HCT116 (cell line): ENCODE results near the gene ADARB1. TPM values are rescaled to one million over a fixed set of nuclear protein-coding genes. Genes with fewer than 3 reads are reported as not detected.

Experiments
- ATAC-seq: fragments of 200-7000 bp; cut with Tn5 transposase; 2 replicates; pipeline ENCODE4 v1.9.1; 2020; ENCODE audit warnings: mild to moderate bottlenecking, moderate library complexity
- BruUV-seq: library from RNA; stranded (reverse); fragments of 400-500 nt; replicated peaks from 2 replicates; lab custom pipeline; 2021; lab: Mats Ljungman, UMichigan
- CTCF ChIA-PET: fragments of 300-600 bp; sonication (Branson Sonifier 250); formaldehyde crosslinking; loops from one replicate; lab custom pipeline; 2021; ENCODE audit warnings: antibody characterized with exemption; lab: Charles Lee
- POLR2A ChIA-PET: fragments of 300-600, 350-600 bp; sonication (Branson Sonifier 250); formaldehyde crosslinking; loops from one replicate; lab custom pipeline; 2021; ENCODE audit warnings: antibody characterized with exemption; lab: Charles Lee
- RAD21 ChIA-PET, 2 experiments: fragments of 300-600 bp; sonication (Branson Sonifier 250); formaldehyde crosslinking; loops; one replicate each; lab custom pipeline; 2023; ENCODE audit warnings: low total read pairs in 2 of 2; ENCODE audit not compliant: uncharacterized antibody in 2 of 2, unreplicated experiment in 2 of 2, low non-redundant PET in 1 of 2; lab: Charles Lee
- DNase-seq: peaks from one replicate; pipeline ENCODE4 v3.0.0-alpha.2; 2010; ENCODE audit warnings: low read depth, low spot score
- H2AFZ ChIP-seq: fragments of 200-600 bp; shearing (Covaris generic), sonication (generic); 2 replicates; pipeline ENCODE4 v1.6.1; 2017; ENCODE audit warnings: low read depth, mixed run types, mixed read lengths, antibody characterized with exemption, low read length; ENCODE audit not compliant: poor library complexity, severe bottlenecking
- H3K27ac ChIP-seq: 2 replicates; pipeline ENCODE4 v1.5.1; 2012; ENCODE audit warnings: low read depth, low read length
- H3K27me3 ChIP-seq: fragments of 200-600 bp; sonication (generic); 2 replicates; pipeline ENCODE4 v1.6.1; 2016; ENCODE audit warnings: mixed run types, low read length, mixed read lengths; ENCODE audit not compliant: insufficient read depth
- H3K36me3 ChIP-seq, 2 experiments: fragments of 200-500 bp in 1 of 2; fragments of 200-600 bp in 1 of 2; sonication (Bioruptor generic) in 1 of 2; sonication (generic) in 1 of 2; 2 replicates each; pipeline versions ENCODE4 v1.5.1 to v1.6.1; 2014 to 2016; ENCODE audit warnings: low read length in 2 of 2, inconsistent platforms in 1 of 2, mixed read lengths in 1 of 2, mixed run types in 1 of 2; ENCODE audit not compliant: insufficient read depth in 2 of 2, control insufficient read depth in 1 of 2
- H3K4me1 ChIP-seq, 2 experiments: fragments of 200-600 bp in 1 of 2; sonication (generic) in 1 of 2; 2 replicates each; pipeline versions ENCODE4 v1.5.1 to v1.6.1; 2012 to 2017; ENCODE audit warnings: low read length in 2 of 2, inconsistent platforms in 1 of 2, mild to moderate bottlenecking in 1 of 2, mixed read lengths in 1 of 2, mixed run types in 1 of 2, moderate library complexity in 1 of 2; ENCODE audit not compliant: insufficient read depth in 2 of 2, control insufficient read depth in 1 of 2
- H3K4me2 ChIP-seq: fragments of 200-600 bp; sonication (generic); 2 replicates; pipeline ENCODE4 v1.6.1; 2017; ENCODE audit warnings: mixed run types, low read length, mixed read lengths
- H3K4me3 ChIP-seq, 2 experiments: fragments of 200-600 bp in 1 of 2; sonication (generic) in 1 of 2; replicated peaks in 1 of 2; 2 replicates each; pipeline ENCODE4 v1.5.1; 2011 to 2016; ENCODE audit warnings: low read length in 2 of 2, control low read depth in 1 of 2, low read depth in 1 of 2, mild to moderate bottlenecking in 1 of 2, mixed read lengths in 1 of 2, mixed run types in 1 of 2
- H3K79me2 ChIP-seq: fragments of 200-600 bp; sonication (generic); 2 replicates; pipeline ENCODE4 v1.6.1; 2017; ENCODE audit warnings: mild to moderate bottlenecking, mixed run types, low read length, moderate library complexity, mixed read lengths; ENCODE audit not compliant: insufficient read depth
- H3K9ac ChIP-seq: fragments of 200-600 bp; sonication (generic); 2 replicates; pipeline ENCODE4 v1.6.1; 2016; ENCODE audit warnings: low read length, mixed read lengths
- H3K9me2 ChIP-seq: fragments of 200-600 bp; sonication (generic), shearing (Covaris generic); 2 replicates; pipeline ENCODE4 v1.6.1; 2017; ENCODE audit warnings: mixed run types, mild to moderate bottlenecking, moderate library complexity; ENCODE audit not compliant: insufficient read depth
- H3K9me3 ChIP-seq, 2 experiments: fragments of 200-500 bp in 1 of 2; fragments of 200-600 bp in 1 of 2; sonication (Bioruptor generic) in 1 of 2; sonication (generic) in 1 of 2; 2 replicates each; pipeline ENCODE4 v1.6.1; 2014 to 2017; ENCODE audit warnings: low read length in 2 of 2, mixed read lengths in 2 of 2, inconsistent platforms in 1 of 2, low read depth in 1 of 2, mild to moderate bottlenecking in 1 of 2, mixed run types in 1 of 2, moderate library complexity in 1 of 2; ENCODE audit not compliant: control insufficient read depth in 1 of 2, insufficient read depth in 1 of 2
- H4K20me1 ChIP-seq: fragments of 200-600 bp; sonication (generic), shearing (Covaris generic); 2 replicates; pipeline ENCODE4 v1.6.1; 2017; ENCODE audit warnings: mixed run types, mild to moderate bottlenecking, moderate library complexity; ENCODE audit not compliant: insufficient read depth
- CBX3 ChIP-seq: IDR thresholded peaks from 2 replicates; pipeline ENCODE4 v1.6.1; 2012; ENCODE audit warnings: low read depth
- EGR1 ChIP-seq: IDR thresholded peaks from 2 replicates; pipeline ENCODE4 v1.6.1; 2012; ENCODE audit warnings: low read depth
- ELF1 ChIP-seq: IDR thresholded peaks from 2 replicates; pipeline ENCODE4 v1.6.1; 2012; ENCODE audit warnings: low read depth, borderline replicate concordance
- EZH2 ChIP-seq: fragments of 200-600 bp; sonication (generic); IDR thresholded peaks from 2 replicates; pipeline ENCODE4 v1.6.1; 2017; ENCODE audit warnings: antibody characterized with exemption, mixed run types
- EZH2phosphoT487 ChIP-seq: fragments of 200-600 bp; IDR thresholded peaks from 2 replicates; pipeline ENCODE4 v1.6.1; 2018; ENCODE audit warnings: antibody characterized with exemption, borderline replicate concordance
- FOSL1 ChIP-seq: IDR thresholded peaks from 2 replicates; pipeline ENCODE4 v1.6.1; 2012; ENCODE audit warnings: low read depth
- JUND ChIP-seq: IDR thresholded peaks from 2 replicates; pipeline ENCODE4 v1.6.1; 2012
- POLR2A ChIP-seq: IDR thresholded peaks from 2 replicates; pipeline ENCODE4 v1.7.0; 2011; ENCODE audit warnings: borderline replicate concordance; ENCODE audit not compliant: insufficient read depth, insufficient read length; ENCODE audit errors: extremely low read depth
- RAD21 ChIP-seq: IDR thresholded peaks from 2 replicates; pipeline ENCODE4 v1.6.1; 2012; ENCODE audit warnings: low read depth, mild to moderate bottlenecking
- SIN3A ChIP-seq: IDR thresholded peaks from 2 replicates; pipeline ENCODE4 v1.6.1; 2012; ENCODE audit warnings: low read depth
- SP1 ChIP-seq: IDR thresholded peaks from 2 replicates; pipeline ENCODE4 v1.6.1; 2012; ENCODE audit warnings: low read depth
- TCF7L2 ChIP-seq: IDR thresholded peaks from 2 replicates; pipeline ENCODE4 v1.7.0; 2011; ENCODE audit warnings: borderline replicate concordance, inconsistent platforms; ENCODE audit not compliant: insufficient read depth, insufficient read length; ENCODE audit errors: extremely low read depth
- YY1 ChIP-seq: IDR thresholded peaks from 2 replicates; pipeline ENCODE4 v1.6.1; 2011; ENCODE audit warnings: low read length, low read depth, moderate library complexity, mild to moderate bottlenecking; ENCODE audit not compliant: insufficient replicate concordance; ENCODE audit errors: extremely low read depth
- ZBTB33 ChIP-seq: IDR thresholded peaks from 2 replicates; pipeline ENCODE4 v1.6.1; 2011; ENCODE audit warnings: mild to moderate bottlenecking, low read length, moderate library complexity; ENCODE audit not compliant: insufficient replicate concordance; ENCODE audit errors: extremely low read depth
- ZFX ChIP-seq: fragments of 450-650 bp; IDR thresholded peaks from 2 replicates; pipeline ENCODE4 v1.6.1; 2017
- ZNF274 ChIP-seq: fragments of 200-500 bp; sonication (Bioruptor generic); IDR thresholded peaks from 2 replicates; pipeline ENCODE4 v1.6.1; 2014; ENCODE audit warnings: mild to moderate bottlenecking, low read depth, low read length, inconsistent platforms
- intact Hi-C: fragments of 100-400 bp; cut with micrococcal nuclease; formaldehyde crosslinking; loops from 2 replicates; pipeline ENCODE4 v1.10.0; 2022
- total RNA-seq: library from RNA; stranded (reverse); gene quantifications from one replicate; pipeline ENCODE4 v1.2.1, GENCODE V29; 2021; ENCODE audit not compliant: unreplicated experiment
- TF ChIP-seq, protein P1 (sequence below): IDR thresholded peaks from 2 replicates; pipeline ENCODE4 v1.6.1; 2012

The ADARB1 gene
- total RNA-seq, 1 experiment from 2014 or later = 13.5 TPM

- no peak overlapping the region for H3K27ac ChIP-seq
- CTCF ChIA-PET = interaction anchor here (1.3 kb wide), 1 partner anchor 10 kb away, joined by 4 read pairs; no protein-coding TSS in a partner anchor
- H4K20me1 ChIP-seq = no peaks in the 10 kb centered on the region
- DNase-seq = no peak
- H3K4me2 ChIP-seq = no peak overlapping the region
- TF ChIP-seq ZNF274 = no peak
- POLR2A ChIA-PET = no interaction called here
- intact Hi-C loops = no loop called here
- H2AFZ ChIP-seq = no peak overlapping the region
- H3K27me3 ChIP-seq = no peaks in the 10 kb centered on the region
- BruUV-seq = no TSS peak
- RAD21 ChIA-PET = no interaction called here
- ATAC-seq = peak; percentile 30; the same call in 1 of the 2 replicates
- H3K9me3 ChIP-seq = no peaks in the 10 kb centered on the region
- no peaks in the 10 kb centered on the region for H3K36me3 ChIP-seq
- H3K9ac ChIP-seq = no peak overlapping the region
- H3K79me2 ChIP-seq = no peaks in the 10 kb centered on the region
- no peaks in the 10 kb centered on the region for H3K9me2 ChIP-seq
- H3K4me3 ChIP-seq = no peak overlapping the region
- H3K4me1 ChIP-seq = peaks cover 8 to 18% of the 10 kb centered on the region in 2 experiments; a peak in 3 of 4 replicates
Measured at GRCh38 chr21:45150638-45151131, 76.3 kb downstream of the ADARB1 start.

DNA sequence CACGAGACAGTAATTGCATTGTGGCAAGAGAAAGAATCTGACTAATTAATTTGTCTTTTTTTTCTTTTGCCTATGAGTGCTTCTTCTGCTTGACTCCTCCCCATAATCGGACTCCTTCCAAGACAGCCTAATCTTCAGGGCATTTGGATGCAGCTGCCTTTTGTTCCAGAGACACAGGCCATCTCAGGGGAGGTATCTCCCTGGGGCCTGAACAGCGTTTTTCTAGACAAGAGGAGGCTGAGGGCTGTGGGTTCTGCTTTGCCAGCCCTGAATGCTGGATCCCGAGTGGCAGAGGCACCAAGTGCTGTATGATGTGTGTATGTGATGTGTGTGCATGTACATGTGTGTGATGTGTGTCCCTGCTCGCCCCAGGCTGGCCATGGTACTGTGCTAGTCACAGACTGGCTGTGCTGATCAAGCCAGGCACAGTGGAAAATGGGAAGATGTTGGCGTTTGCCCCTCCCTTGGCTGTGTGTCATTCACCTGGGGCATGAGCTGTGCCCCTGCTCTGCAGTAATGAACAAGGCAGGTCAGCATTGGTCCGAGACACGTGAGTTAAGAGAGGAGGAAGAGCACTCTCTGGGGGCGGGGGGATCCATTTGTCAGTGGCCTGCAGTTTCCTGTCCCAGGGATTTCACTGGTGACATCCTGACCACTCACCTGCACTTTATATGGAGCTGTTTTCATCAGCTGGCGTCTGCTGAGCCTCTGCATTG lies 77.2 kb downstream of the ADARB1 start:
- RAD21 ChIA-PET = no interaction called here
- no peak overlapping the region for H3K27ac ChIP-seq
- H3K9me2 ChIP-seq = no peaks in the 10 kb centered on the region
- no peak overlapping the region for H3K4me2 ChIP-seq
- H4K20me1 ChIP-seq = no peaks in the 10 kb centered on the region
- intact Hi-C loops = no loop called here
- H2AFZ ChIP-seq = no peak overlapping the region
- no peaks in the 10 kb centered on the region for H3K27me3 ChIP-seq
- H3K9me3 ChIP-seq = no peaks in the 10 kb centered on the region
- H3K79me2 ChIP-seq = no peaks in the 10 kb centered on the region
- peaks cover 8 to 18% of the 10 kb centered on the region in 2 experiments; a peak in 3 of 4 replicates for H3K4me1 ChIP-seq
- H3K36me3 ChIP-seq = no peaks in the 10 kb centered on the region
- no TSS peak for BruUV-seq
- DNase-seq = no peak
- ATAC-seq = no peak
- CTCF ChIA-PET = no interaction called here
- TF ChIP-seq EZH2phosphoT487 = no peak
- TF ChIP-seq YY1 = no peak
- no peak for TF ChIP-seq SIN3A
- no peak for TF ChIP-seq FOSL1
- TF ChIP-seq RAD21 = no peak
- TF ChIP-seq ZFX = no peak
- TF ChIP-seq SP1 = no peak
- TF ChIP-seq TCF7L2 = no peak
- TF ChIP-seq, protein P1, sequence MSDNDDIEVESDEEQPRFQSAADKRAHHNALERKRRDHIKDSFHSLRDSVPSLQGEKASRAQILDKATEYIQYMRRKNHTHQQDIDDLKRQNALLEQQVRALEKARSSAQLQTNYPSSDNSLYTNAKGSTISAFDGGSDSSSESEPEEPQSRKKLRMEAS = no peak
- no peak for TF ChIP-seq ZBTB33
- TF ChIP-seq EGR1 = no peak
- TF ChIP-seq POLR2A = no peak
- no peak for TF ChIP-seq JUND
- TF ChIP-seq EZH2 = no peak
- no peak for TF ChIP-seq CBX3
- no peak for TF ChIP-seq ELF1
- no peak for TF ChIP-seq ZNF274
- no peak overlapping the region for H3K4me3 ChIP-seq
- H3K9ac ChIP-seq = no peak overlapping the region
- POLR2A ChIA-PET = no interaction called here
